Spinal cord (tissue), 10 donors: ENCODE results near the gene EIF4A3. TPM values are rescaled to one million over a fixed set of nuclear protein-coding genes. Genes with fewer than 3 reads are reported as not detected.

Experiments
- DNase-seq, 6 donors: peaks; one replicate each; pipeline versions ENCODE4 v3.0.0 to v3.0.0-alpha.2; 2013 to 2015; ENCODE audit warnings: low spot score in 6 of 6, low read depth in 4 of 6
- H3K27ac ChIP-seq: one replicate; pipeline ENCODE4 v1.5.1; 2013; ENCODE audit warnings: low read depth, low read length, control low read depth
- H3K27me3 ChIP-seq: one replicate; pipeline ENCODE4 v1.6.1; 2013; ENCODE audit warnings: low read length; ENCODE audit not compliant: control insufficient read depth, insufficient read depth
- H3K36me3 ChIP-seq: one replicate; pipeline ENCODE4 v1.6.1; 2013; ENCODE audit warnings: low read length; ENCODE audit not compliant: control insufficient read depth, insufficient read depth
- H3K4me1 ChIP-seq: one replicate; pipeline ENCODE4 v1.6.1; 2013; ENCODE audit warnings: low read length; ENCODE audit not compliant: control insufficient read depth, insufficient read depth
- H3K4me3 ChIP-seq: one replicate; pipeline ENCODE4 v1.5.1; 2013; ENCODE audit warnings: low read depth, low read length, control low read depth
- H3K9me3 ChIP-seq: one replicate; pipeline ENCODE4 v1.6.1; 2013; ENCODE audit warnings: low read length; ENCODE audit not compliant: control insufficient read depth, insufficient read depth
- WGBS: methylation state at CpG from one replicate; pipeline ENCODE4 v1.1.5; 2013; ENCODE audit warnings: missing lambda C conversion rate; ENCODE audit not compliant: insufficient coverage; 5-methylcytosine and 5-hydroxymethylcytosine counted together
- long read RNA-seq, 4 donors: transcript quantifications; one replicate each; lab custom pipeline, GENCODE V29; 2026
- polyA plus RNA-seq, 2 donors: library from polyadenylated mRNA; unstranded; fragments of 120-200 nt; gene quantifications; one replicate each; pipeline ENCODE4 v1.2.1, GENCODE V29; 2013; ENCODE audit not compliant: insufficient read length in 2 of 2
- total RNA-seq, 2 donors: library from RNA; depleted of rRNA in 1 of 2; stranded (reverse); fragments of 120-200 nt in 1 of 2; fragments of >200 nt in 1 of 2; gene quantifications; one replicate each; pipeline versions ENCODE4 v1.2.3 to v1.2.4, GENCODE V29; 2013 to 2014
- donor health status: healthy.

Gene EIF4A3
- 100 to 1,000 TPM in 1 of 2 donors, 10 to 100 TPM in 1; 63.4 to 107 TPM for total RNA-seq
- 10 to 100 TPM; 97.5 to 98.2 TPM for polyA plus RNA-seq
- long read RNA-seq, donor 1, transcript EIF4A3-201 (12 exons, 1,734 nt), result major isoform, 54 of 62 reads
- long read RNA-seq, donor 1, partial matches to known transcripts, result 5 of 62 reads
- long read RNA-seq, donor 1, other reads (novel, unspliced or antisense), result 0 of 62 reads
- long read RNA-seq, donor 2, transcript EIF4A3-201 (12 exons, 1,734 nt), result major isoform, 23 of 23 reads
- long read RNA-seq, donor 2, partial matches to known transcripts, result 0 of 23 reads
- long read RNA-seq, donor 2, other reads (novel, unspliced or antisense), result 0 of 23 reads
- long read RNA-seq, donor 3, transcript EIF4A3-201 (12 exons, 1,734 nt), result major isoform, 16 of 17 reads
- long read RNA-seq, donor 3, partial matches to known transcripts, result 0 of 17 reads
- long read RNA-seq, donor 3, other reads (novel, unspliced or antisense), result 0 of 17 reads
- long read RNA-seq, donor 4, transcript EIF4A3-201 (12 exons, 1,734 nt), result major isoform, 41 of 47 reads
- long read RNA-seq, donor 4, partial matches to known transcripts, result 0 of 47 reads
- long read RNA-seq, donor 4, other reads (novel, unspliced or antisense), result 0 of 47 reads

DNA sequence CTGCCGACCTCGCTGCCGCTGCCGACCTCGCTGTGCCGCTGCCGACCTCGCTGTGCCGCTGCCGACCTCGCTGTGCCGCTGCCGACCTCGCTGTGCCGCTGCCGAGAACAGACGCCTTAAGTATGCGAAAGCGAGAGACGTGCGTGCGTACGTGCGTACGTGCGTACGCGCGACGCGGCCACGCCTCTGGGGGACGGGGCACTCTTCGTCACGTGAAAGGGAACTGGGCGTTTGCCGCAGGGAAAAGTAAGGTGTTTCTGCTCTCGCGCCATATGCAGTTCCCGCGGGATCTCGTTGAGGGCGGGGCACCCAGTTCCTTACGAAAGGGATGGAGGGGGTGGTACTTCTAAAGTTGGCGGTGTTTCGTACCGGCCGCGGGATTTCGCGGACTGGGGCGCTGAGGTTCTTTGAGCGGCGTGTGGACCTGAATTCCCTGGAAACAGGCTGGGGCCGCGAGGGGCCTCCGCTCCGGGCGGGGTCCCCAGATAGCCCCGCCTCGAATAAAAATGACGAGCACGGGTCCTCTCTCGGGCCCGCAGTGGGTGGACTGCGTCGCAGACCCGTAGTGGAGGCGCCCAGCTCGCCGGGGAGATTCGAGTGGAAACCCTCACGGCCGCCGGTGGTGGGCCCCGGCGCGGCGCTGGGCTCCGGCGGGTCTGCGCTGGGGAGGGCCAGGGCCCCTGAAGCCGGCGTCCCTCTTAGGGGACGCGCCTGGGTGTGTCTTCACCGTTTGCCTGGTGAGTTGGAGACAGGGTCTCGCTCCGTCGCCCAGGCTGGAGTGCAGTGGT lies at the start of gene EIF4A3:
Gene EIF4A3 (minus strand): TSS at position 94 of the 788 bp plus-strand sequence. CDS start 167 bp downstream, outside the sequence.
- no peaks in the 10 kb centered on the region for H3K9me3 ChIP-seq
- DNase-seq, result peak; percentile 94 to 99 (median 96)
- H3K4me3 ChIP-seq, result peak within 1 kb of the TSS; percentile 93
- peaks cover 22% of the 10 kb centered on the region for H3K4me1 ChIP-seq
- peak within 1 kb of the TSS; percentile 96 for H3K27ac ChIP-seq
- WGBS, result under 1% methylated on average over 90 of the region's 90 CpGs
- H3K27me3 ChIP-seq, result no peaks in the 10 kb centered on the region
- H3K36me3 ChIP-seq, result peaks cover 18% of the 10 kb centered on the region

DNA sequence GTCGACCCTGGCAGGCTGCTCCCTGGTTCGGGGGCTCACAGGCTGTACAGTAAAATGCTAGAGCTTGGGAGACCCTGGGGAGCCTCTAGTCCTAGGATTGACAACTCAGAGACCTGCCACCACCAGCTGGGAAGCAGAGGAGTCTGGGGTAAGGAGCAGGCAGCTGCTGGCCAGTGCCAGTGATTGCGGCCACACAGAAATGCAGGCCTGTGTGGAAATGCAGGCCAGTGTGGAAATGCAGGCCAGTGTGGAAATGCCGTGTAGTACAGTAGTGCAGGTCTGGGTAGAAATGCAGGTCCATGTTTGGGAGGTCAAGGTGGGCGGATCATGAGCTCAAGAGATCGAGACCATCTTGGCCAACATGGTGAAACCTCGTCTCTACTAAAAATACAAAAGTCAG lies 49.7 kb upstream of the EIF4A3 start:
- 79% methylated on average over 5 of the region's 7 CpGs for WGBS
- DNase-seq, result no peak
- Histone ChIP-seq H3K4me1 (peaks cover 9% of the 10 kb centered on the region), H3K27me3 (no peaks in the 10 kb centered on the region), H3K27ac (no peak overlapping the region), H3K36me3 (peaks cover 4% of the 10 kb centered on the region), H3K9me3 (no peaks in the 10 kb centered on the region), H3K4me3 (no peak overlapping the region)

DNA sequence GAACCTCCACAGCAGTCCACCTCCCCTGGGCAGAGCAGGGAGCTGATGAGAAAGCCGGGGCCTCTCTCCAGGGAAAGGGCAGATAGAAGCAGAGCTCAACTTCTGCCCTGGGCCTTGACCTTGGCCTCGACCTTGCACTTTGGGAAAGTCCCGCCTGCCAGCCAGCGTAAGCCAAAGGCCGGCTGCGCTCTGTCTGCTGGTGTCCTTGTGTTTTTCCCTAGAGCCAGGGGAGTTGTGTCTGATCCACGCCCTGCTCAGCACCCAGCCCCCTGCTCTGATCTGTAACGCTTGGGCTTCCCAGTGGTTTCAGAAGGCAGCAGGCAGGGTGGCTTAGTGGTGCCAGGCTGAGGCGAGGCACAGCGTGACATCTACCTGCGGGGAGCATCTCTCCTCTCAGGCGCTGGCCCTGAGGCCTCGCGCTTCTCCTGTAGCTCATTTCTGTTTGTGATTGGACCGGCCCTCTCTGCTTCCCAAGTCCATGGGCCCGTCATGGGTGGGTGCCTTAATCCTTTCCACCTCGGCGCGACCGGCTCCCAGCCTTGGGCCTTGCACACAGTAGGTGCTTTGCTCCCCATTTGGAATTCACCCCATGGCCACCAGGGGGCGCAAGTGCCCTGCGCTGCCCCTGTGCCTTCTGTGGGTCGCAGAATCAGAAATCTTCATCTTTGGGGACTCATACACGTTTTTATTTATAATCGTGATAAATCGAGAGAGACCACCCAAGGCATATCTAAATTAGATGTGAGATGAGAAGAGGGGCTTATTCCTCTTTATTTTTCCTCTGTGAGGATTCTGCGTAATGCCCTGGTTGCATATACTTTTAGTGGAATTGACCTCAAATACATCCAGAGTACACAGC lies 49.0 kb upstream of the EIF4A3 start:
- no peak overlapping the region for H3K4me3 ChIP-seq
- no peak overlapping the region for H3K27ac ChIP-seq
- H3K4me1 ChIP-seq, result peaks cover 17% of the 10 kb centered on the region
- H3K36me3 ChIP-seq, result peaks cover 4% of the 10 kb centered on the region
- H3K9me3 ChIP-seq, result no peaks in the 10 kb centered on the region
- 64% methylated on average over 22 of the region's 27 CpGs for WGBS
- no peaks in the 10 kb centered on the region for H3K27me3 ChIP-seq
- DNase-seq, result no peak

DNA sequence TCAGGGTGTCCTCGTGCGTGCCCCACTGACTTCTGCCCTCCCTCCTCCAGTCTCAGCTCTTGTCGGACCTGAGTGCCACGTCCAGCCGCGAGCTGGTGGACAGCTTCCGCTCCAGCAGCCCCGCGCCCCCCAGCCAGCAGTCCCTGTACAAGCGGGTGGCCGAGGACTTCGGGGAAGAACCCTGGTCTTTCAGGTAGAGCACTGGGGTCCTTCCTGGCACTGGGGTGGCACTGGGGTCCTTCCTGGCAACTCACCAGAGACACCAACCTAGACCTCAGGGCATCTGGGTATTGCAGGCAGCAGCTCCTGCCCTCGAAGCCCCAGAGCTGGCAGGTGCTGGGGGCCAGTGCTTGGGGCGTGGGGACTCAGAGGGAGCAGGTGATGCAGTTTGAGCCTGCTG lies 48.2 kb upstream of the EIF4A3 start:
- no peaks in the 10 kb centered on the region for H3K27me3 ChIP-seq

GRCh38 chr17:80191865-80192661 lies 45.1 kb upstream of the EIF4A3 start:
- Histone ChIP-seq H3K27ac (no peak overlapping the region), H3K27me3 (no peaks in the 10 kb centered on the region), H3K9me3 (no peaks in the 10 kb centered on the region), H3K4me1 (peaks cover 17% of the 10 kb centered on the region), H3K36me3 (no peaks in the 10 kb centered on the region), H3K4me3 (peak overlapping the region; percentile 4)
- peak in 2 of 6 donors; percentile 53 to 54 for DNase-seq
- 31% methylated on average over 18 of the region's 29 CpGs for WGBS

More for the DNA sequence above, 48.2 kb upstream of the EIF4A3 start:
- DNase-seq, result no peak
- 91% methylated on average over 14 of the region's 14 CpGs for WGBS
- Histone ChIP-seq H3K4me3 (no peak overlapping the region), H3K27ac (no peak overlapping the region), H3K4me1 (peaks cover 17% of the 10 kb centered on the region), H3K36me3 (peaks cover 4% of the 10 kb centered on the region), H3K9me3 (no peaks in the 10 kb centered on the region)

DNA sequence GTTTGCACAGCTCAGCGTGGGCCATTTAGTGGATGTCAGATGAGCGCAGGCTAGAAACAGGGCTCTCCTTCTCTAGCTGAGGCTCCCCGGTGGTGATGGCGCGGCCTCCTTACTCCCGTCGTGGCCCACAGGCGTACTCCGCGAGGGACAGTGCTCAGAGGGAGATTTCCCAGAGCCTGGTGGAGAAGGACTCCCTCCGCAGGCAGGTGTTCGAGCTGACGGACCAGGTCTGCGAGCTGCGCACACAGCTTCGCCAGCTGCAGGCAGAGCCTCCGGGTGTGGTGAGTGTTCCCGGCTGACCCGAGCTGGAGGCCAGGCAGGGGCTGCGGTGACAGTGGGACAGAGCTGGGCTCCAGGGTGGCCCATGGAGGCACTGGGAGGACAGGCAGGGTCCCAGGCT lies 44.3 kb upstream of the EIF4A3 start:
- 81% methylated on average over 20 of the region's 20 CpGs for WGBS
- no peaks in the 10 kb centered on the region for H3K36me3 ChIP-seq

GRCh38 chr17:80190716-80191115 lies 43.8 kb upstream of the EIF4A3 start:
- H3K27ac ChIP-seq, result no peak overlapping the region
- DNase-seq, result no peak
- peaks cover 17% of the 10 kb centered on the region for H3K4me1 ChIP-seq
- no peaks in the 10 kb centered on the region for H3K36me3 ChIP-seq
- 95% methylated on average over 10 of the region's 10 CpGs for WGBS
- no peaks in the 10 kb centered on the region for H3K27me3 ChIP-seq
- H3K9me3 ChIP-seq, result no peaks in the 10 kb centered on the region
- no peak overlapping the region for H3K4me3 ChIP-seq

More for the DNA sequence above, 44.3 kb upstream of the EIF4A3 start:
- H3K4me1 ChIP-seq, result peaks cover 17% of the 10 kb centered on the region
- H3K9me3 ChIP-seq, result no peaks in the 10 kb centered on the region
- H3K4me3 ChIP-seq, result no peak overlapping the region
- H3K27ac ChIP-seq, result no peak overlapping the region
- DNase-seq, result no peak
- no peaks in the 10 kb centered on the region for H3K27me3 ChIP-seq

DNA sequence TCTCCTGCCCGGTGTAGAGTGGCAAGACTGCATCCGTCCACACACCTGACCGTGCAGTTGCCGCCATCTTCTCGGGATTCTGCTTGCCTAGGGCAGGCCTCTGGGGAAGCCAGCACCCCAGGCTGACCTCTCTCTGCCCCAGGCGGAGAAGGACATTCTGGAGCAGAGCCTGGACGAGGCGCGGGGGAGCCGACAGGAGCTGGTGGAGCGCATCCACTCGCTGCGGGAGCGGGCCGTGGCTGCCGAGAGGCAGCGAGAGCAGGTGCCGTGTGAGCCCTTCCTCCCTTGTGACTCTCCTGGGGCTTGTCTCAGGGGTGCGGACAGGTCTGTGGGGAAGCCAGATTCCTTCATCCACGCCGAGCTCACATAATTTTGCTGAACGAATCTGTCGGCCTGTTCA lies 42.7 kb upstream of the EIF4A3 start:
- no peak overlapping the region for H3K4me3 ChIP-seq

More for the DNA sequence above, 42.7 kb upstream of the EIF4A3 start:
- WGBS, result 86% methylated on average over 23 of the region's 23 CpGs
- Histone ChIP-seq H3K27ac (no peak overlapping the region), H3K36me3 (no peaks in the 10 kb centered on the region), H3K27me3 (no peaks in the 10 kb centered on the region), H3K4me1 (peaks cover 17% of the 10 kb centered on the region), H3K9me3 (no peaks in the 10 kb centered on the region)
- no peak for DNase-seq
